ENCODE data around the gene RIC8B. TPM values are rescaled to one million over a fixed set of nuclear protein-coding genes. Genes with fewer than 3 reads are reported as not detected.

Gene RIC8B
- total RNA-seq, 1 experiment from 2014 or later: 7.8 TPM

DNA sequence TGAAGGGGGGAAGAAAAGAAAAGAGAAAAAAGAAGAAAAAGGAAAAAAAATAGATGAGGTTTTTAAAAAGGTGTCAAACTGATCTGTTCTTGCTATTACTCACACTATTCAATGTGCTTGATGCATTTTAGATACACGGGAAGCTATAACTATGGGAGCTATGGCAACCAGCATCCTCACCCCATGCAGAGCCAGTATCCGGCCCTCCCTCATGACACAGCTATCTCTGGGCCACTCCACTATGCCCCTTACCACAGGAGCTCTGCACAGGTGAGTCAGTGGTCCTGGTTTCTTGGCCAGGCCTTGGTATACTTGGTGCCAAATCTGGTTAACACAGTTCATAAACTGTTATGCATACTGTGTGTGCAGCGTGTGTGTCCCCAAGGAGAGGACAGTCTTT, 24.0 kb upstream of the RIC8B start:
- no peak for TF ChIP-seq CTCF (IDR thresholded peaks at IDR 0.05; ENCODE audit: insufficient read depth in 1 of 2, low read depth in 1 of 2, low read length in 1 of 2, severe bottlenecking in 1 of 2, unreplicated experiment in 1 of 2)
- H3K9me3 Mint-ChIP-seq (ENCODE audit: unreplicated experiment): no peaks in the 10 kb centered on the region
- no peaks in the 10 kb centered on the region for H3K36me3 Mint-ChIP-seq (ENCODE audit: insufficient read depth, unreplicated experiment)
- POLR2A ChIA-PET: no interaction called here
- Histone ChIP-seq H3K36me3 (ENCODE audit: control insufficient read depth, insufficient read depth, low read length) (no peaks in the 10 kb centered on the region), H3K4me3 (ENCODE audit: low read depth, low read length) (no peak overlapping the region), H3K4me1 (no peaks in the 10 kb centered on the region), H3K27me3 (replicated peaks; ENCODE audit: control insufficient read depth, insufficient read depth, low read length) (no peaks in the 10 kb centered on the region), H3K9me3 (no peaks in the 10 kb centered on the region)
- no peak for DNase-seq
- H3K27me3 Mint-ChIP-seq (ENCODE audit: insufficient read depth, unreplicated experiment): no peaks in the 10 kb centered on the region
- H3K4me3 Mint-ChIP-seq (ENCODE audit: unreplicated experiment): no peak overlapping the region
- CTCF ChIA-PET: no interaction called here
- no peaks in the 10 kb centered on the region for H3K4me1 Mint-ChIP-seq (ENCODE audit: low read depth, unreplicated experiment)
- no peak overlapping the region for H3K27ac Mint-ChIP-seq (ENCODE audit: unreplicated experiment)
- intact Hi-C loops (cut with micrococcal nuclease; ENCODE audit: unreplicated experiment): no loop called here
- BruUV-seq (replicated peaks): no TSS peak

DNA sequence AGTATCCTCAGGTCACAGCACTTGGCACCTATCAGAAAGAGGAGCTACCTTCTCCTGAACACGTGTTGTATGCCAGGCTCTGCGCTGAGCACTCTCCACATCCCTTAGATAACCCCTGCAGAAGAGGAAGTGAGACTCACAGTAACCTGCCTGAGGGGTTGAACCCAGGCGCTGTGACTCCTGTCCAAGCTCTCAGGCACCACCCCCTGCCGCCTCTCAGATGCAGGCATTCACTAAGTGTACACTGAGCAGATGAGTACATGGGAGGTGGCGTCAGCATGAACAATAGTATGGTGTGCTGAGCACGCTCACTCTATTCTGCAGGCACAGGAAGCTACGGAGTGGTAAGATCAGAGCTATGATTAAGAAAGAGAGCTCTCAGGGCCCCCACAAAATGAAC, 21.0 kb upstream of the RIC8B start:
- no peak for TF ChIP-seq CTCF (IDR thresholded peaks at IDR 0.05; ENCODE audit: insufficient read depth in 1 of 2, low read depth in 1 of 2, low read length in 1 of 2, severe bottlenecking in 1 of 2, unreplicated experiment in 1 of 2)
- Mint-ChIP-seq H3K36me3 (ENCODE audit: insufficient read depth, unreplicated experiment) (no peaks in the 10 kb centered on the region), H3K27me3 (ENCODE audit: insufficient read depth, unreplicated experiment) (no peaks in the 10 kb centered on the region), H3K9me3 (ENCODE audit: unreplicated experiment) (no peaks in the 10 kb centered on the region), H3K27ac (ENCODE audit: unreplicated experiment) (no peak overlapping the region), H3K4me1 (ENCODE audit: low read depth, unreplicated experiment) (no peaks in the 10 kb centered on the region), H3K4me3 (ENCODE audit: unreplicated experiment) (no peak overlapping the region)
- CTCF ChIA-PET: no interaction called here
- POLR2A ChIA-PET: no interaction called here
- H3K9me3 ChIP-seq: no peaks in the 10 kb centered on the region
- intact Hi-C loops (cut with micrococcal nuclease; ENCODE audit: unreplicated experiment): no loop called here
- no peak for DNase-seq
- H3K36me3 ChIP-seq (ENCODE audit: control insufficient read depth, insufficient read depth, low read length): no peaks in the 10 kb centered on the region
- H3K4me1 ChIP-seq: no peaks in the 10 kb centered on the region
- no peak overlapping the region for H3K4me3 ChIP-seq (ENCODE audit: low read depth, low read length)
- BruUV-seq (replicated peaks): no TSS peak
- no peaks in the 10 kb centered on the region for H3K27me3 ChIP-seq (replicated peaks; ENCODE audit: control insufficient read depth, insufficient read depth, low read length)

- Histone ChIP-seq H3K4me1 (no peaks in the 10 kb centered on the region), H3K9me3 (no peaks in the 10 kb centered on the region), H3K27me3 (replicated peaks; ENCODE audit: control insufficient read depth, insufficient read depth, low read length) (no peaks in the 10 kb centered on the region), H3K36me3 (ENCODE audit: control insufficient read depth, insufficient read depth, low read length) (no peaks in the 10 kb centered on the region), H3K4me3 (ENCODE audit: low read depth, low read length) (no peak overlapping the region)
- Mint-ChIP-seq H3K4me3 (ENCODE audit: unreplicated experiment) (no peak overlapping the region), H3K4me1 (ENCODE audit: low read depth, unreplicated experiment) (no peaks in the 10 kb centered on the region), H3K36me3 (ENCODE audit: insufficient read depth, unreplicated experiment) (no peaks in the 10 kb centered on the region), H3K27ac (ENCODE audit: unreplicated experiment) (no peak overlapping the region), H3K9me3 (ENCODE audit: unreplicated experiment) (no peaks in the 10 kb centered on the region), H3K27me3 (ENCODE audit: insufficient read depth, unreplicated experiment) (no peaks in the 10 kb centered on the region)
- BruUV-seq (replicated peaks): no TSS peak
- DNase-seq: no peak
- POLR2A ChIA-PET: no interaction called here
- CTCF ChIA-PET: no interaction called here
- no peak for TF ChIP-seq CTCF (IDR thresholded peaks at IDR 0.05; ENCODE audit: insufficient read depth in 1 of 2, low read depth in 1 of 2, low read length in 1 of 2, severe bottlenecking in 1 of 2, unreplicated experiment in 1 of 2)
- intact Hi-C loops (cut with micrococcal nuclease; ENCODE audit: unreplicated experiment): no loop called here
Measured at GRCh38 chr12:106754331-106754730, 20.2 kb upstream of the RIC8B start.

Measured in Caco-2 (cell line).